ENCODE data around the gene COQ2. TPM values are rescaled to one million over a fixed set of nuclear protein-coding genes. Genes with fewer than 3 reads are reported as not detected.
A peak's percentile ranks its signal among the peaks of the same experiment; 100 is the strongest.

The COQ2 gene
- total and polyA plus RNA-seq, 2 of the 13 experiments (the other 11 are each of a cell fraction or from before 2014, with no cell fraction given): 10.1 to 17.3 TPM

DNA sequence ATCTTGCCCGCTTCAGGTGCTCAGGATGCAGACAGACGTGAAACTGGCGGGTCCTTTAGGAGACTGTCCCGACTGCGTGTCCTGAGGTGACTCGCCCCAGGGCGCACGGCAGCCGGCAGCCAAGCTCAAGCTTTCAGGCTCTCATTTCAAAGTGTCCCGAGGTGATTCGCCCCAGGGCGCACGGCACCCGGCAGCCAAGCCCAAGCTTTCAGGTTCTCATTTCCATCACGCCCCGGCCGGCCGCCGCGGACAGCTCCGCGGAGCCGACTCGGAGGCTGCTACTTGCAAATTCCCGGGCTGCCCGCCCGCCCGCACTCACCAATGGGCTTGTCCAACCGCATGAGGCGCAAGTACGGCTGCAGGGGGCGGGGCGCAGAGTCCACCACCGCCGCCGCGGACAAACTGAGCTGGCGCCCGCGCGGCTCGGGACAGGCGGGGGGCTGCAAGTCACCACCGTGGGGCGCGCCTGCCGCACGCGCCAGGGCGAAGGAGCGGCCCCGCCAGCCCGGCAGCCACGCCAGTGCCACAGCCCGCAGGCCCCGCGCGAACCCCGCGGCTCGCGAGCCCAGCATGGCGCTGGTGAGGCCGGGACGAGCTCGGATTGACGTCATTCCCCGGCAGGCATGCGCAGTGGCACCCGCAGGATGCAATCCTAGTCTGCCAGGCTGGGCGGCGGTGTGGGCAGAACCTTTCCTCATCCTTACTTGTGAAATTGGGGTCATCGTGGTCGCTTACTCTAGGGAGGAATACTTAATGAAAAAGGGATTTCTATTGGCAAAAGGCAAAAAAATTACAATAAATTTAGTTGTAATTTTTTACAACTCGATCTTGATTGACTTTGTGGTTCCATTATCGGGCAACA, at the start of gene COQ2 (continued):
- TF ChIP-seq, protein P1, sequence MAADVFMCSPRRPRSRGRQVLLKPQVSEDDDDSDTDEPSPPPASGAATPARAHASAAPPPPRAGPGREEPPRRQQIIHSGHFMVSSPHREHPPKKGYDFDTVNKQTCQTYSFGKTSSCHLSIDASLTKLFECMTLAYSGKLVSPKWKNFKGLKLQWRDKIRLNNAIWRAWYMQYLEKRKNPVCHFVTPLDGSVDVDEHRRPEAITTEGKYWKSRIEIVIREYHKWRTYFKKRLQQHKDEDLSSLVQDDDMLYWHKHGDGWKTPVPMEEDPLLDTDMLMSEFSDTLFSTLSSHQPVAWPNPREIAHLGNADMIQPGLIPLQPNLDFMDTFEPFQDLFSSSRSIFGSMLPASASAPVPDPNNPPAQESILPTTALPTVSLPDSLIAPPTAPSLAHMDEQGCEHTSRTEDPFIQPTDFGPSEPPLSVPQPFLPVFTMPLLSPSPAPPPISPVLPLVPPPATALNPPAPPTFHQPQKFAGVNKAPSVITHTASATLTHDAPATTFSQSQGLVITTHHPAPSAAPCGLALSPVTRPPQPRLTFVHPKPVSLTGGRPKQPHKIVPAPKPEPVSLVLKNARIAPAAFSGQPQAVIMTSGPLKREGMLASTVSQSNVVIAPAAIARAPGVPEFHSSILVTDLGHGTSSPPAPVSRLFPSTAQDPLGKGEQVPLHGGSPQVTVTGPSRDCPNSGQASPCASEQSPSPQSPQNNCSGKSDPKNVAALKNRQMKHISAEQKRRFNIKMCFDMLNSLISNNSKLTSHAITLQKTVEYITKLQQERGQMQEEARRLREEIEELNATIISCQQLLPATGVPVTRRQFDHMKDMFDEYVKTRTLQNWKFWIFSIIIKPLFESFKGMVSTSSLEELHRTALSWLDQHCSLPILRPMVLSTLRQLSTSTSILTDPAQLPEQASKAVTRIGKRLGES (CRISPR knock-in tag; IDR thresholded peaks at IDR 0.05; ENCODE audit: borderline replicate concordance): peak; percentile 2; the same call in 1 of the 2 replicates
- TF ChIP-seq MEIS2 (CRISPR knock-in tag; IDR thresholded peaks at IDR 0.05) (peak; percentile 83; the same call in 1 of the 2 replicates), ZNF766 (CRISPR knock-in tag; IDR thresholded peaks at IDR 0.05; ENCODE audit: borderline replicate concordance) (peak; percentile 89), CCDC6 (CRISPR knock-in tag; IDR thresholded peaks at IDR 0.05) (peak; percentile 81), HDAC1 (CRISPR knock-in tag; IDR thresholded peaks at IDR 0.05) (peak; percentile 95), ZNF335 (CRISPR knock-in tag; IDR thresholded peaks at IDR 0.05) (no peak), NFATC3 (CRISPR knock-in tag; IDR thresholded peaks at IDR 0.05) (no peak), PTBP1 (IDR thresholded peaks at IDR 0.05; ENCODE audit: low read depth, low read length, poor library complexity, severe bottlenecking) (no peak), TGIF2 (CRISPR knock-in tag; IDR thresholded peaks at IDR 0.05) (0 out of 2 replicates have a peak, but pooled peaks have one; percentile 53), KLF15 (CRISPR knock-in tag; IDR thresholded peaks at IDR 0.05; ENCODE audit: borderline replicate concordance) (no peak), NR3C1 (CRISPR knock-in tag; IDR thresholded peaks at IDR 0.05) (no peak), ZNF138 (CRISPR knock-in tag; IDR thresholded peaks at IDR 0.05; ENCODE audit: low read depth) (peak; percentile 82; the same call in 1 of the 2 replicates), SPEN (CRISPR knock-in tag; IDR thresholded peaks at IDR 0.05; ENCODE audit: low read depth) (peak; percentile 58; the same call in 1 of the 2 replicates), ZNF577 (CRISPR knock-in tag; IDR thresholded peaks at IDR 0.05; ENCODE audit: borderline replicate concordance, low read depth) (no peak), ZNF549 (CRISPR knock-in tag; IDR thresholded peaks at IDR 0.05) (no peak), ZNF564 (CRISPR knock-in tag; IDR thresholded peaks at IDR 0.05) (0 out of 2 replicates have a peak, but pooled peaks have one; percentile 56)
- TF ChIP-seq, protein P2, sequence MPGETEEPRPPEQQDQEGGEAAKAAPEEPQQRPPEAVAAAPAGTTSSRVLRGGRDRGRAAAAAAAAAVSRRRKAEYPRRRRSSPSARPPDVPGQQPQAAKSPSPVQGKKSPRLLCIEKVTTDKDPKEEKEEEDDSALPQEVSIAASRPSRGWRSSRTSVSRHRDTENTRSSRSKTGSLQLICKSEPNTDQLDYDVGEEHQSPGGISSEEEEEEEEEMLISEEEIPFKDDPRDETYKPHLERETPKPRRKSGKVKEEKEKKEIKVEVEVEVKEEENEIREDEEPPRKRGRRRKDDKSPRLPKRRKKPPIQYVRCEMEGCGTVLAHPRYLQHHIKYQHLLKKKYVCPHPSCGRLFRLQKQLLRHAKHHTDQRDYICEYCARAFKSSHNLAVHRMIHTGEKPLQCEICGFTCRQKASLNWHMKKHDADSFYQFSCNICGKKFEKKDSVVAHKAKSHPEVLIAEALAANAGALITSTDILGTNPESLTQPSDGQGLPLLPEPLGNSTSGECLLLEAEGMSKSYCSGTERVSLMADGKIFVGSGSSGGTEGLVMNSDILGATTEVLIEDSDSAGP (CRISPR knock-in tag; IDR thresholded peaks at IDR 0.05; ENCODE audit: borderline replicate concordance): peak; percentile 69
- TF ChIP-seq, protein P3, sequence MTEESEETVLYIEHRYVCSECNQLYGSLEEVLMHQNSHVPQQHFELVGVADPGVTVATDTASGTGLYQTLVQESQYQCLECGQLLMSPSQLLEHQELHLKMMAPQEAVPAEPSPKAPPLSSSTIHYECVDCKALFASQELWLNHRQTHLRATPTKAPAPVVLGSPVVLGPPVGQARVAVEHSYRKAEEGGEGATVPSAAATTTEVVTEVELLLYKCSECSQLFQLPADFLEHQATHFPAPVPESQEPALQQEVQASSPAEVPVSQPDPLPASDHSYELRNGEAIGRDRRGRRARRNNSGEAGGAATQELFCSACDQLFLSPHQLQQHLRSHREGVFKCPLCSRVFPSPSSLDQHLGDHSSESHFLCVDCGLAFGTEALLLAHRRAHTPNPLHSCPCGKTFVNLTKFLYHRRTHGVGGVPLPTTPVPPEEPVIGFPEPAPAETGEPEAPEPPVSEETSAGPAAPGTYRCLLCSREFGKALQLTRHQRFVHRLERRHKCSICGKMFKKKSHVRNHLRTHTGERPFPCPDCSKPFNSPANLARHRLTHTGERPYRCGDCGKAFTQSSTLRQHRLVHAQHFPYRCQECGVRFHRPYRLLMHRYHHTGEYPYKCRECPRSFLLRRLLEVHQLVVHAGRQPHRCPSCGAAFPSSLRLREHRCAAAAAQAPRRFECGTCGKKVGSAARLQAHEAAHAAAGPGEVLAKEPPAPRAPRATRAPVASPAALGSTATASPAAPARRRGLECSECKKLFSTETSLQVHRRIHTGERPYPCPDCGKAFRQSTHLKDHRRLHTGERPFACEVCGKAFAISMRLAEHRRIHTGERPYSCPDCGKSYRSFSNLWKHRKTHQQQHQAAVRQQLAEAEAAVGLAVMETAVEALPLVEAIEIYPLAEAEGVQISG (CRISPR knock-in tag; IDR thresholded peaks at IDR 0.05): peak; percentile 93
- TF ChIP-seq, protein P4, sequence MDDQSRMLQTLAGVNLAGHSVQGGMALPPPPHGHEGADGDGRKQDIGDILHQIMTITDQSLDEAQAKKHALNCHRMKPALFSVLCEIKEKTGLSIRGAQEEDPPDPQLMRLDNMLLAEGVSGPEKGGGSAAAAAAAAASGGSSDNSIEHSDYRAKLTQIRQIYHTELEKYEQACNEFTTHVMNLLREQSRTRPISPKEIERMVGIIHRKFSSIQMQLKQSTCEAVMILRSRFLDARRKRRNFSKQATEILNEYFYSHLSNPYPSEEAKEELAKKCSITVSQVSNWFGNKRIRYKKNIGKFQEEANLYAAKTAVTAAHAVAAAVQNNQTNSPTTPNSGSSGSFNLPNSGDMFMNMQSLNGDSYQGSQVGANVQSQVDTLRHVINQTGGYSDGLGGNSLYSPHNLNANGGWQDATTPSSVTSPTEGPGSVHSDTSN (CRISPR knock-in tag; IDR thresholded peaks at IDR 0.05; ENCODE audit: borderline replicate concordance): no peak
- TF ChIP-seq, protein P5, sequence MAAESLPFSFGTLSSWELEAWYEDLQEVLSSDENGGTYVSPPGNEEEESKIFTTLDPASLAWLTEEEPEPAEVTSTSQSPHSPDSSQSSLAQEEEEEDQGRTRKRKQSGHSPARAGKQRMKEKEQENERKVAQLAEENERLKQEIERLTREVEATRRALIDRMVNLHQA (CRISPR knock-in tag; IDR thresholded peaks at IDR 0.05): no peak

Measured in HepG2 (cell line).